ENCODE results near the gene ARHGAP6.

ARHGAP6 gene

GRCh38 chrX:11462136-11462535, 203.6 kb downstream of the ARHGAP6 start:
- DNase-seq (ENCODE audit: low read depth), result no peak

GRCh38 chrX:11461201-11462001, 204.3 kb downstream of the ARHGAP6 start:
- no peak for DNase-seq (ENCODE audit: low read depth)

GRCh38 chrX:11460347-11460746, 205.4 kb downstream of the ARHGAP6 start:
- no peak for DNase-seq (ENCODE audit: low read depth)

GRCh38 chrX:11458170-11458569, 207.6 kb downstream of the ARHGAP6 start:
- no peak for DNase-seq (ENCODE audit: low read depth)

DNA sequence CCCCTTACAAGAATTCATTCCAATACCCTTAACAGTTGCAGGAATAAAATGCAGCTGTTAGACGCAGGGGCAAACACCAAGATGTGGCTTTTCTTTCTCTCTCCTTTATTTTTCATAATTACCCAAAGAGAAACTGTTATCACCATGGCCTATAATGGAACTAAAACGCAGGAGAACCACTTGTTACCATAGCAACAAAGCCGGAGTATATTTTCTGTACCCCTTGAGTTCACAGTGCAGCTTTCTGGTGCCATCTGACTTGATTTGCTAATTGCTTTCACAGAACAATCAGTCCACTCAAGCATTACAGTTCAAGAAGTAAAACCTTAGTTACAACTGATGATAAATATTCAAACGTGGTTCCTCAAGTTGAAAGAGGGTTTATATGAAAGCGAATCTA, 214.6 kb downstream of the ARHGAP6 start:
- no peak for DNase-seq (ENCODE audit: low read depth)

GRCh38 chrX:11450354-11450753, 215.4 kb downstream of the ARHGAP6 start:
- no peak for DNase-seq (ENCODE audit: low read depth)

DNA sequence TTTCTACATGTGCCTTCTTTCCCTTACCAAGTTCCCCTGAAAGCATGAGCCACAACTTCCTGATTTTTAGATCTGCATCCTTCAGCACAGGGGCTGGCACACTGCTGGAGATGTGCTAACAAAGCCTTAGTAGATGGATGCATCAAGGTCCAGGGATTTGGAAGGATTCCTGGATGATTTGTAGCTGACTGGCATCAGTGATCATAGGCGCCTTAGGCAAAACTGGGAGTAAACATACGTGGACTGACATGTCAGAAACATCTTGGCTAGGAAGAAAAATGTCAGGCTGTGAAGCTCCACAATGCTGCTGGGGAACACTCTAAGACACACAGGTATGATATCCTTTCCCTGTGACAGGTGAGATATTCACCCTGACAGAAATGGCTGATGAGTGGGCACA, 216.1 kb downstream of the ARHGAP6 start:
- no peak for DNase-seq (ENCODE audit: low read depth)

DNA sequence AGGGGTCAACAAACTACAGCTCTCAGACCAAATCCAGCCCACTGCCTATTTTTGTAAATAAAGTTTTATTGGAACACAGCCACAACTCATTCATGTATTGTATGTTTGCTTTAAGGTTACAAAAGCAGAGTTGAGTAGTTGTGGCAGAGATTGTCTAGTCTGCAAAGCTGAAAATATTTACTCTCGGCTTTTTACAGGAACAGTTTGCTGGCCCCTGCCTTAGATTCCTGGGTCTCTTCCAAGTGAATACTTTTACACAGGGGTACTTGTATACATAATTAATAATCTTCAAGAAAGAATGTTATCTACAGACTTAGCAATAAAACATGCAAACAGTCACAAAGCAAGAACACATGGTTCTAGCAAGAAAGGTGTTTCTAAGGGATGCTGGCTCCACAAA, 218.3 kb downstream of the ARHGAP6 start:
- DNase-seq (ENCODE audit: low read depth), result no peak

GRCh38 chrX:11446949-11447348, 218.8 kb downstream of the ARHGAP6 start:
- DNase-seq (ENCODE audit: low read depth), result no peak

DNA sequence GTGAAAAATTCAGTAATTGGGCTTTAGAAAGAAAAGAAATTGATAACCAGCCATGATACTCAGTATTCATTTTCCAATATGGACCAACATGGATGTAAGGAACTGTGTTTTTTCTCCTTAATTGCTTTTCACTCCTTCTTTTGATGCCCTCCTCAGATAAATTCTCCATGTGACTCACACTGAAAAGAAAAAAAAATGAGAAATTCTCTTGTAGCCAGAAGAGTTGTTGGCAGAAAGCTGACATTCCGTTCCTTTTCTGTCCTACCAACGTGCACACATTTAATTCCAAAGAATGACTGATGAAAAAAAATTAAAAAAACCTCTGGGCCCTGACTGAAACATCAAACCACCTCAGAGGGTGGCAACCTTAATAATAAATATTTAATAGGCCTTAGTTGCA, 219.4 kb downstream of the ARHGAP6 start:
- no peak for DNase-seq (ENCODE audit: low read depth)

DNA sequence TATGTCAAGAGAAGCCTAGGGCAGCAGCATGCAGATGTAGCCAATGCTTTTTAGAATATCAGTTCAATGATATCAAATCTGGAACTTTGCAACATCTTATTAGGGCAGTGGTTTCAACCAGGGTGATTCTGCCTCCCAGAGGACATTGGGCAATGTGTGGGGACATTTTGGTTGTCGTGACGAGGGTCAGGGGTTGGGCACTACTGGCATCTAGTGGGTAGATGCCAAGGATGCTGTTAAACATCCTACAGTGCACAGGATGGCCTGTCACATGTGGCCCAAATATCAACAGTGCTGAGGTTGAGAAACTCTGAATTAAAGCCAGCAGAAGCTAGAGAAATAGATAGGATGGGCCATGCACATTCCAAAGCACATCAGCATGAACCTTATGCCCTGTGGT, 220.2 kb downstream of the ARHGAP6 start:
- DNase-seq (ENCODE audit: low read depth), result no peak

DNA sequence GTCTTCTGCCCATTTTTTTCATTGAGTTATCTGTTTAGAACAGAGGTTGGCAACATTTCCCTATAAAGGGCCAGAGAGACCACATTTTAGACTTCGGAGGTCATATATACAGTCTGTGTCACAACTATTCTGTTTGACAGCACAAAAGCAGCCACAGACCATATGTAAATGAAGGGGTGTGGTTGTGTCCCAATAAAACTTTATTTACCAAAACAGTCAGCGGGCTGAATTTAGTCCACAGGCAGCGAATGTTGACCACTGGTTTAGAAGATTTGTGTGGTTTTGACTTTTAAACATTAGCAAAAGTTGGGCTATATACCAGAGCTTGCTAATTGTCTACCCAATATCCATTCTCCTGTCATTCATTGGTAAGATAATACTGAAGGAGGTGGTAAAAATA, 221.7 kb downstream of the ARHGAP6 start:
- DNase-seq (ENCODE audit: low read depth), result no peak

DNA sequence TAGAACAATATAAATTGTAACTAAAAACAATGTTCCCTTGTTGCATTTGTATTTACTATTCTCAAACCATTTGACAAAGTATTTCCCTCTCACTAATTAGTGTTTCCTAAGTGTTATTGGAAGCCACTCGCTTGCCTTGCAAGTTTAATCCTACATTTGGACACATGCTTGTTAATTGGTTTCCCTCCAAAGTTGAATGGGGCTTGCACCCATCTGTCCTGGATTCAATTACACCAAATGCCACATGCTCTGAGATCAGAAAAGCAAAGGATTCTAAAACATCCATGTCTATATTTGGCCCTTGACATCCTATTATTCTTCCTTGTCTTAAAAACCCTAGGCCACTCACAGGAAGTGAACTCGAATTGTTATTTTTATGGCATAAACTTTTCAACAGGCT, 225.9 kb downstream of the ARHGAP6 start:
- DNase-seq (ENCODE audit: low read depth), result no peak

- no peak for DNase-seq (ENCODE audit: low read depth)
These were observed 227.0 kb downstream of the ARHGAP6 start for GRCh38 chrX:11438767-11439166.

GRCh38 chrX:11438380-11438723, 227.4 kb downstream of the ARHGAP6 start:
- no peak for DNase-seq (ENCODE audit: low read depth)

GRCh38 chrX:11437642-11438379, 227.9 kb downstream of the ARHGAP6 start:
- no peak for DNase-seq (ENCODE audit: low read depth)

GRCh38 chrX:11435568-11435967, 230.2 kb downstream of the ARHGAP6 start:
- no peak for DNase-seq (ENCODE audit: low read depth)

- DNase-seq (ENCODE audit: low read depth), result no peak
These were observed 231.1 kb downstream of the ARHGAP6 start for GRCh38 chrX:11434607-11435006.

GRCh38 chrX:11431786-11432185, 233.9 kb downstream of the ARHGAP6 start:
- DNase-seq (ENCODE audit: low read depth), result no peak

GRCh38 chrX:11430271-11430670, 235.4 kb downstream of the ARHGAP6 start:
- DNase-seq (ENCODE audit: low read depth), result no peak

DNA sequence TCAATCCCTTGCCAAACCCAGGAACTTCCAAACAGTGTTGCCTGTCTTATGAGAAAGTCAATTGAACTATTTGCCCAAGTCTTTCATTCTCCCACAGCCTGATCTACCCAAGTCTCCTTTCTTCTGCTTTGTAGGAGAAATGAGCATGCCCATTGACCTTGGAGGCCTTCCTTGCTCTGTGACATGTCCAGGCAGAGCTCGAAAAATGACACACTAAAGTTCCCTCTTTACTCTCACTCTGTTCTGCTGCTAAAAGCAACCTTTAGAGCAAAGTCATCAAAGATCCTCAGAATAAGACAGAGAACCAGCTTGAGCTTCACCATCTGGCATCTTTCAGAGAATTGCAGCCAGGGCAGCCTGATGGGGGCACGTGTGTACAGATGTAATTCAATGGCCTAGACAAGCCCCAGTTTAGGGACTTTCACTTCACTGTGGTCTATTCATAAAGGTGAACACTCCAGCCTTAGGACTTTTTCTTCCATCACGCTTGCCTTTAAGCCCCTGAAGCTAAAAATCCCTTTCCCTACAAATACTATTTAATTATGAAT, 236.1 kb downstream of the ARHGAP6 start:
- no peak for DNase-seq (ENCODE audit: low read depth)

DNA sequence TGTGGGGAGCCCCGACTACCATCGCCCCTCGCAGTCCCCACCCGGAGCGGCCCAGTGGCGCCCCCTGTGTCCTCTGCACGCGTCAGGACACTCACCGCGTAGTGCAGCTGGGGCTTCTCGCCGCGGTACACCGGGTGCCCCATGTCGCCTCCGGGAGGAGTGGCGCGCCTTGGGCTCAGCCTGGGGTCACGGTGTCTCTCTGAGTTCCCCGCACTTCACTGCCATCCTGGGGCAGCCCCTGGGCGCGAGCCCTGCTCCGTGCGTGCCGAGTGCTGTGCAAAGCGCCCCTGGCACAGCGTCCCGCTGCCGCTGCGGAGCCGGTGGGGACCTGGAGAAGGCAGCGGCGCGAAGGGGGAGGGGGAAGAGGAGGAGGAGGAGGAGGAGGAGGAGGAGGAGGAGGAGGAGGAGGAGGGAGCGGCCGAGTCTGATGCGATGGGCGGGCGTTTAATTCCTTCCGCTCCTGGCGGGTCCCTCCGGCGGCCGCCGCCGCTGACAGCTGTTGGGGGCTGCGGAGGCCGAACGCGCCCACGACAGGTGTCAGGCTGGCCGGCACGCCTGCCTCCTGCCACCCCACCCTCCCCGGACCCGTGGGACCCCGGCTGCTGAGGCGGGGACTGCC, 238.2 kb downstream of the ARHGAP6 start:
- DNase-seq (ENCODE audit: low read depth), result no peak

Data from stimulated activated CD8-positive, alpha-beta memory T cell treated with anti-CD3 and anti-CD28 coated beads, Interleukin-15, amount 100 ng/mL, for 24 hours (primary cell).